ENCODE results near the gene F10.

The F10 gene

GRCh38 chr13:113171250-113172125 lies 48.9 kb downstream of the F10 start:
- DNase-seq (ENCODE audit: low spot score) = no peak

- no peak for DNase-seq (ENCODE audit: low spot score)
Measured at GRCh38 chr13:113172419-113172926, 49.9 kb downstream of the F10 start.

GRCh38 chr13:113176280-113176679 lies 53.7 kb downstream of the F10 start:
- no peak for DNase-seq (ENCODE audit: low spot score)

GRCh38 chr13:113176822-113177221 lies 54.2 kb downstream of the F10 start:
- DNase-seq (ENCODE audit: low spot score) = no peak

- no peak for DNase-seq (ENCODE audit: low spot score)
Measured at GRCh38 chr13:113178070-113178895, 55.7 kb downstream of the F10 start.

- no peak for DNase-seq (ENCODE audit: low spot score)
Measured at GRCh38 chr13:113178896-113179167, 56.2 kb downstream of the F10 start.

GRCh38 chr13:113179374-113180230 lies 57.0 kb downstream of the F10 start:
- no peak for DNase-seq (ENCODE audit: low spot score)

GRCh38 chr13:113182046-113182445 lies 59.4 kb downstream of the F10 start:
- no peak for DNase-seq (ENCODE audit: low spot score)

- DNase-seq (ENCODE audit: low spot score) = no peak
Measured at GRCh38 chr13:113183450-113184129, 61.0 kb downstream of the F10 start.

- no peak for DNase-seq (ENCODE audit: low spot score)
Measured at GRCh38 chr13:113184568-113185440, 62.2 kb downstream of the F10 start.

GRCh38 chr13:113186061-113186900 lies 63.7 kb downstream of the F10 start:
- no peak for DNase-seq (ENCODE audit: low spot score)

GRCh38 chr13:113187263-113187669 lies 64.7 kb downstream of the F10 start:
- no peak for DNase-seq (ENCODE audit: low spot score)

- no peak for DNase-seq (ENCODE audit: low spot score)
Measured at GRCh38 chr13:113187883-113188665, 65.5 kb downstream of the F10 start.

- DNase-seq (ENCODE audit: low spot score) = no peak
Measured at GRCh38 chr13:113190181-113190580, 67.6 kb downstream of the F10 start.

GRCh38 chr13:113192279-113192678 lies 69.7 kb downstream of the F10 start:
- no peak for DNase-seq (ENCODE audit: low spot score)

- no peak for DNase-seq (ENCODE audit: low spot score)
Measured at GRCh38 chr13:113192902-113193301, 70.3 kb downstream of the F10 start.

GRCh38 chr13:113195360-113195759 lies 72.8 kb downstream of the F10 start:
- DNase-seq (ENCODE audit: low spot score) = no peak

GRCh38 chr13:113196970-113197737 lies 74.6 kb downstream of the F10 start:
- no peak for DNase-seq (ENCODE audit: low spot score)
